RWPE1 (cell line): ENCODE data around the gene PLEKHH1.

Experiments used
- CTCF ChIA-PET: fragments of 350-600 bp; sonication (Branson Sonifier 250); formaldehyde crosslinking; extraction: SDS; loops from one replicate; lab custom pipeline; 2021; lab: Yijun Ruan, JAX
- POLR2A ChIA-PET: fragments of 400-600 bp; formaldehyde crosslinking; extraction: SDS; loops from one replicate; lab custom pipeline; 2020; ENCODE audit warnings: antibody characterized with exemption; ENCODE audit not compliant: low non-redundant PET; lab: Yijun Ruan, JAX
- DNase-seq: peaks from one replicate; pipeline ENCODE4 v3.0.0; 2012; ENCODE audit warnings: low spot score
- H3K27ac ChIP-seq: fragments of 450-650 bp; 2 replicates; pipeline ENCODE4 v1.5.1; 2017
- TF ChIP-seq, protein P1 (sequence below): fragments of 450-650 bp; conservative IDR thresholded peaks from 2 replicates; pipeline ENCODE4 v1.5.1; 2017; ENCODE audit warnings: low read depth, mild to moderate bottlenecking

The PLEKHH1 gene

DNA sequence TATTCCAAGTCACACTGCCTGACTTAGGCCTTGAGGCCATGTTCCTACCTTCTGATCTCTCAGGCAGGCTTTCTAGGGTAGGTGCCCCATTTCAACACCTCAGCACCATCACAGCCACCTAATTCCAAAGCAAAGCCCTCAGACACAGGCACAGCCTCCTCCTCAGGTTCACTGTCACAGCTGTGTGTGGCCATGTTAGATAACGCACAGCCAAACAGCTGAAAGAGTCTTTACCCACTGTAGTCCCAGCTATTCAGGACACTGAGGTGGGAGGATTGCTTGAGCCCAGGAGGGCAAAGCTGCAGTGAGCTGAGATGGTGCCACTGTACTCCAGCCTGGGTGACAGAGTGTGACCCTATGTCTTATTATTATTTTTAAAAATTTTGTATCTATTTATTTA is 37.3 kb upstream of the PLEKHH1 start:
- no peak for DNase-seq
- ChIA-PET POLR2A (no interaction called here), CTCF (no interaction called here)
- TF ChIP-seq, protein P1, sequence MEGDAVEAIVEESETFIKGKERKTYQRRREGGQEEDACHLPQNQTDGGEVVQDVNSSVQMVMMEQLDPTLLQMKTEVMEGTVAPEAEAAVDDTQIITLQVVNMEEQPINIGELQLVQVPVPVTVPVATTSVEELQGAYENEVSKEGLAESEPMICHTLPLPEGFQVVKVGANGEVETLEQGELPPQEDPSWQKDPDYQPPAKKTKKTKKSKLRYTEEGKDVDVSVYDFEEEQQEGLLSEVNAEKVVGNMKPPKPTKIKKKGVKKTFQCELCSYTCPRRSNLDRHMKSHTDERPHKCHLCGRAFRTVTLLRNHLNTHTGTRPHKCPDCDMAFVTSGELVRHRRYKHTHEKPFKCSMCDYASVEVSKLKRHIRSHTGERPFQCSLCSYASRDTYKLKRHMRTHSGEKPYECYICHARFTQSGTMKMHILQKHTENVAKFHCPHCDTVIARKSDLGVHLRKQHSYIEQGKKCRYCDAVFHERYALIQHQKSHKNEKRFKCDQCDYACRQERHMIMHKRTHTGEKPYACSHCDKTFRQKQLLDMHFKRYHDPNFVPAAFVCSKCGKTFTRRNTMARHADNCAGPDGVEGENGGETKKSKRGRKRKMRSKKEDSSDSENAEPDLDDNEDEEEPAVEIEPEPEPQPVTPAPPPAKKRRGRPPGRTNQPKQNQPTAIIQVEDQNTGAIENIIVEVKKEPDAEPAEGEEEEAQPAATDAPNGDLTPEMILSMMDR, result no peak
- H3K27ac ChIP-seq, result no peak overlapping the region

DNA sequence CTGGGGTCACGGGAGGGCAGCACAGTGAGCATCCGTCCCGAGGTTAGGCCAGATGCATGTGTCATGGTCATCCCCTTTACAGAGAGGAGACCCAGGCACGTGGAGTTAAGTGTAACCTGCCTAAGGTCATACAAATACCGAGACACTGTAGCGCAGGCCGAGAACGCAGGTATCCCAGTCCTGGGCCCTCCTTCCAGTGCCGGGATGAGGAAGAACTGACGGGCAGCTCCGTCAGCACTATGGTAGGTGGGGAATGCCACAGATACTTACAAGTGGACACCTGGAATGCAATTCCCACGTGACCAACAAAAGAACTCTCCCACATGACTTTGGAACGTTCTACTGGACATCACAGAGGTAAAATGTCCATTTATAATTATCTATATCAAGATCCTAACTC is 35.9 kb upstream of the PLEKHH1 start:
- no peak for DNase-seq
- ChIA-PET CTCF (no interaction called here), POLR2A (no interaction called here)
- no peak overlapping the region for H3K27ac ChIP-seq
- TF ChIP-seq, protein P1, result no peak

DNA sequence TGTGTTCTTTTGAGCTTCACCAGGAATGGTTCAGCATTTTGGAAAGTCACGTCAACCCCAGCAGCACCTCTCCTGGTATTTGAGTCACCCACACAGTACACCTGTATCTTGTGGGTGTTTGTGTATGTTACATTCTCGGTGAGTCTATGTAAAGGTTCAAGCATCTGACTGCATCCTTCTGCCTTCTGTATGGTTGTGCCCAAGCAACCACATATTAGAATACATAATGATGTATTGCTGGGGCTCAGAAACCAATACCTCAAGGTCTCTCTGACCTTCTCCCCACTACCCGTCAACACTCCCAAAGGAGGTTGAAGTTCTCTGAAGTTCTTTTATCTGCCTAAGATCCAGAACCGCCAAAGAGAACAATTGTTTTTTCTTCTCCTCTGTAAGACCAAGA is 35.4 kb upstream of the PLEKHH1 start:
- DNase-seq, result no peak
- ChIA-PET POLR2A (no interaction called here), CTCF (no interaction called here)

DNA sequence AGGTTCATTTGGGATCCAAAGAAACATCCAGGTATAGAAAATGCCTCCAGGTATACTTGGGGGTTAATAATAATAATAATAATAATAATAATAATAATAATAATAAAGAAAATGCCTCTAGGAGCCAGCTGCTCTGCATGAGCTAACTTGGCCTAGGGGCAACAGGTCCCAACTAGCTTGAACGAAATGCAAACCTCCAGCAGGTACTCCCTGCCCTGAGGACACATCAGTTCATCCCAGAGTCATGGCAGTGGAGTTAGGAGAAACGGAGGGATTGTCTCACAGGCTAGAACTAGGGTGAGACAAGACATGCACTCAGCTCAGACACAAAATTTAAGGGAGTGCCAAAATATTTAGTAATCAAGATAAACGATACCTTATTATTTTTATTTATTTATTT is 32.1 kb upstream of the PLEKHH1 start:
- POLR2A ChIA-PET, result no interaction called here

More for the DNA sequence above, 35.4 kb upstream of the PLEKHH1 start:
- no peak overlapping the region for H3K27ac ChIP-seq
- TF ChIP-seq, protein P1, result no peak

DNA sequence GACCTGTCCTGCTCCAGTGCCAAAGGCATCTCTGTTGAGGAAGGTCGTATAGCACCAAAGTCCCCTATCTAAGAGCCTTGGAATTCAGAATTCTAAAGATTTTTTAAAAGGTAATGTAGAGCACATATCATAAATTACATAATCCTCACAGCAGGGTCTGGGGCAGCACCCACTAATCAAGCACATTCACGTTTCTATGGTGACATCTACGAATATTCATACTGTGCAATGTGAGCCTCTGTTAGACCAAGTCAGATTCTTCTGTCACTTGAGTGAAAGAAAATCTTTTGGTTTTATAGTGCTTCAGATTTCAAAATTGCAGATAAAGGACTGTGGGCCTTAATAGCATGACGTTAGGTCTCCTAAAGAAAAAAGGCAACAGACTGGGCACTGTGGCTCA is 31.4 kb upstream of the PLEKHH1 start:
- no peak overlapping the region for H3K27ac ChIP-seq
- no peak for DNase-seq
- POLR2A ChIA-PET, result no interaction called here
- TF ChIP-seq, protein P1, result no peak
- CTCF ChIA-PET, result no interaction called here

More for the DNA sequence above, 32.1 kb upstream of the PLEKHH1 start:
- no peak overlapping the region for H3K27ac ChIP-seq
- no peak for DNase-seq
- TF ChIP-seq, protein P1, result no peak
- CTCF ChIA-PET, result no interaction called here

DNA sequence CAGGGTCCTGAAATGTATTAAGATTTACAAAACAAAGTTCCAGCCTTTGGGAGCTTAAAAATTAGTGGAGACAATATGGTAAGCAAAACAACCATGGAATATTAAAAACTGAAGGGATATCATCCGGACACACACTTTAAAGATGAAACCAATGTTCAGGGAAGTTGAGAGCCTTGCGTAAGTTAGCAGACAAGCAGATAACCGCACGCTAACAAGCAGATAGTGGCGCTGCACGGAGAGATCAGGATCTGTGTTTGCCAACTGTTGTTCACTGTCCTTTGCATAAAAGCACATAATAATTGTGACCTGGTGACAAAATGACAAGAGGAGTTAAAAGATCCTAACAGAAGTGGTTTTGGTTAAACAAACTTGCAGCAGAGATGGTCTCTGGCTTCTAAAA is 30.2 kb upstream of the PLEKHH1 start:
- DNase-seq, result no peak
- no peak overlapping the region for H3K27ac ChIP-seq
- ChIA-PET POLR2A (no interaction called here), CTCF (no interaction called here)
- TF ChIP-seq, protein P1, result no peak

DNA sequence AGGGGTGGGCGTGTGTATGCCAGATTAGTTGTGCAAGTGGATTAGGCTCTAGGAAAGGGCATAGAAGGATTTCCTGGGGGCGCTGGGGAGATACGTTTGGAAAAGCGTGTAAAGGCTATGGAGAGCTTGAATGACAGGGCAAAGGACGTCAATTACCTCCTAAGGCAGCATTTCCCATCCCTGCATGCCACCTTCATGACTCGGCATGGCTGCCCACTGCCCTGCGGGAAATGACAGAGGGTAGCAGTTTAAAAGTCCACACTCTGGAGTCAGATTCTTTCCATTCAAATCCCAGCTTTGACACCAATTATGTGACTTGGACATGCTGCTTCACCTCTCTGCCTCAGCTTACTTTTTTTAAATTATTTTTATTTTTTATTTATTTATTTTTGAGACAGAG is 29.8 kb upstream of the PLEKHH1 start:
- TF ChIP-seq, protein P1, result no peak
- H3K27ac ChIP-seq, result no peak overlapping the region
- ChIA-PET CTCF (no interaction called here), POLR2A (no interaction called here)
- no peak for DNase-seq
